ENCODE results near the gene SARS1.

DNA sequence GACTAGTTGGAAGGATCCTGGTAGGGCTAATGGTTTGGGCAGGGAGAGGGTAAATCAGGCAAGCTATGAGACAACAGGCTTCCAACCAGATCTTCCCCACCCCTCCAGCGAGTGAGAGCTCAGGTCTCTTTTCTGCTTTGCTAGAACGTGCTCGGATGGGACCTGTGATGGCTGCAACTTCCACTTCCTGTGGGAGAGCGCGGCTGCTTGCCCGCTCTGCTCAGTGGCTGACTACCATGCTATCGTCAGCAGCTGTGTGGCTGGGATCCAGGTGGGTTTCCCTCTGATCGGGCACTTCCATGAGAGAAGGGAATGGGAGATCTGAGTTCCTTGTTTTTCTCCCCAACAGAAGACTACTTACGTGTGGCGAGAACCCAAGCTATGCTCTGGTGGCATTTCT is 14.0 kb upstream of the SARS1 start:
- TF ChIP-seq, protein P1, sequence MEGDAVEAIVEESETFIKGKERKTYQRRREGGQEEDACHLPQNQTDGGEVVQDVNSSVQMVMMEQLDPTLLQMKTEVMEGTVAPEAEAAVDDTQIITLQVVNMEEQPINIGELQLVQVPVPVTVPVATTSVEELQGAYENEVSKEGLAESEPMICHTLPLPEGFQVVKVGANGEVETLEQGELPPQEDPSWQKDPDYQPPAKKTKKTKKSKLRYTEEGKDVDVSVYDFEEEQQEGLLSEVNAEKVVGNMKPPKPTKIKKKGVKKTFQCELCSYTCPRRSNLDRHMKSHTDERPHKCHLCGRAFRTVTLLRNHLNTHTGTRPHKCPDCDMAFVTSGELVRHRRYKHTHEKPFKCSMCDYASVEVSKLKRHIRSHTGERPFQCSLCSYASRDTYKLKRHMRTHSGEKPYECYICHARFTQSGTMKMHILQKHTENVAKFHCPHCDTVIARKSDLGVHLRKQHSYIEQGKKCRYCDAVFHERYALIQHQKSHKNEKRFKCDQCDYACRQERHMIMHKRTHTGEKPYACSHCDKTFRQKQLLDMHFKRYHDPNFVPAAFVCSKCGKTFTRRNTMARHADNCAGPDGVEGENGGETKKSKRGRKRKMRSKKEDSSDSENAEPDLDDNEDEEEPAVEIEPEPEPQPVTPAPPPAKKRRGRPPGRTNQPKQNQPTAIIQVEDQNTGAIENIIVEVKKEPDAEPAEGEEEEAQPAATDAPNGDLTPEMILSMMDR (IDR thresholded peaks at IDR 0.05; ENCODE audit: poor library complexity): no peak
- TF ChIP-seq EZH2 (IDR thresholded peaks at IDR 0.05; ENCODE audit: borderline replicate concordance) (no peak), EZH2phosphoT487 (IDR thresholded peaks at IDR 0.05; ENCODE audit: low read depth, severe bottlenecking, unreplicated experiment) (no peak)

Measured in hepatocyte (in vitro differentiated cells).